ENCODE results near the gene B3GNT8. TPM values are rescaled to one million over a fixed set of nuclear protein-coding genes. Genes with fewer than 3 reads are reported as not detected.
"Not testable (repeated sequence)": the region's sequence is repeated elsewhere in the genome, so short reads cannot be mapped to it uniquely, and the experiment has no call there.

Gene B3GNT8
- total RNA-seq, 2 donors from 2014 or later, result 28.7 to 94.9 TPM

- DNase-seq (no peak), ATAC-seq (no peak)
- intact Hi-C loops (cut with DNase I, micrococcal nuclease), result no loop called here
Measured at GRCh38 chr19:41401483-41401882, 25.7 kb downstream of the B3GNT8 start.

DNA sequence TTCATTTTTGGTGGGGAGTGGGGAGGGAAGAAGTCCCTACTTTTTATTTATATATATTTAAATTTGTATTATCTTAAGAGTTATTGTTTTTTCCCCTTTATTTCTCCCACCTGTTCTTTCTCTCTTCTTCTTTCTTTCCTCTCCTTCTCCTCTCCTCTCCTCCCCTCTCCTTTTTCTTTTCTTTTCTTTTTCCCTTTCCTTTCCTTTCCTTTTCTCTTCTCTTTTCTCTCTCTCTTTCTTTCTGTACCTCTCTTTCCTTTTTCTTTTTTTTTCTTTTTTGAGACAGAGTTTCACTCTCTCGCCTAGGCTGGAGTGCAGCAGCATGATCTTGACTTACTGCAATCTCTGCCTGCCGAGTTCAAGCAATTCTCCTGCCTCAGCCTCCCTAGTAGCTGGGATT is 27.6 kb downstream of the B3GNT8 start:
- intact Hi-C loops (cut with DNase I, micrococcal nuclease), result no loop called here
- no peak for ATAC-seq
- DNase-seq, result no peak

DNA sequence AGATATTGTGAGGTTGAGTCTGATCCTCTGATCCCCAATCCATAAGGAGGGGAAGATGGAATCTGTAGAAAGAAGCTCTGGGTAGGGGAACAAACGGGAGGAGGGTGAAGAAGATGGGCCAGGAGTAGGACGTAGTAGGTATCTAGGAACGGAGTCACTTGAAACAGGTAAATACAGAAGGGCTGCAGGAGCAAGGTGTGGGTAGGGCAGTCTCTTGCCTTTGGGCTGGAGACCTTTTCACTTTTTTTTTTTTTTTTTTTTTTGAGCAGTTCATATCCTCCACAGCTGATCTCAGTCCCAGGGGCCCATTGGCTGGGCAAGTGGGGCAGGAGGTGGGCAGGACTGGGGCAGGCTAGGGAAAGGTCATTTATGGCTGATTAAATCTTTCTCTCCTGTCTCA is 28.1 kb downstream of the B3GNT8 start:
- no peak for DNase-seq
- intact Hi-C loops (cut with DNase I, micrococcal nuclease), result no loop called here
- ATAC-seq, result no peak

- ATAC-seq (no peak), DNase-seq (no peak)
- intact Hi-C loops (cut with DNase I, micrococcal nuclease), result no loop called here
Measured at GRCh38 chr19:41398598-41398997, 28.6 kb downstream of the B3GNT8 start.

DNA sequence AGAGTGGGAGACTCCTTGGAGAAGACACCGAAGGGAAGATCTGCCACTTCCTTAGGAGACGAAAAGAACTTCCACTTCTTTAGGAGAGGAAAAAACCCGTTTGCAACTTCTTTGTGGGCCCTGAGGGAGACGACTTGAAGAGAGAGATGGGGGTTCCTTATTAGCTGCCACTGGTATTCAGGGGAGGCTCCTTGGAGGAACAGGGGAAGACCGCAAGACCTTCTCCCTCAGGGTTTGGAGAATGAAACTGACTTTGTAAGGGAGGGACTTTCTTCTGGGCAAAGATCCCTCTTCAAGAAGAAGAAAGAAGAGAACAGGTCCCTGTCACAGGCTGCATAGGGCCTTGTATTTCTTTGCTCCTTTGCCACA is 29.1 kb downstream of the B3GNT8 start:
- no peak for ATAC-seq
- no peak for DNase-seq
- intact Hi-C loops (cut with DNase I, micrococcal nuclease), result no loop called here

GRCh38 chr19:41397086-41398049 is 29.8 kb downstream of the B3GNT8 start, which contains the start of the genes BCKDHA and EXOSC5:
Gene BCKDHA, plus strand, starts transcription at chr19:41397818. Its CDS starts 10 bp downstream, at chr19:41397828.
Gene EXOSC5, minus strand, starts transcription at chr19:41397359. Its CDS starts 31 bp downstream, at chr19:41397328.
- intact Hi-C loops (cut with DNase I, micrococcal nuclease), result no loop called here
- peak; percentile 100 for DNase-seq
- peak; percentile 99 for ATAC-seq

DNA sequence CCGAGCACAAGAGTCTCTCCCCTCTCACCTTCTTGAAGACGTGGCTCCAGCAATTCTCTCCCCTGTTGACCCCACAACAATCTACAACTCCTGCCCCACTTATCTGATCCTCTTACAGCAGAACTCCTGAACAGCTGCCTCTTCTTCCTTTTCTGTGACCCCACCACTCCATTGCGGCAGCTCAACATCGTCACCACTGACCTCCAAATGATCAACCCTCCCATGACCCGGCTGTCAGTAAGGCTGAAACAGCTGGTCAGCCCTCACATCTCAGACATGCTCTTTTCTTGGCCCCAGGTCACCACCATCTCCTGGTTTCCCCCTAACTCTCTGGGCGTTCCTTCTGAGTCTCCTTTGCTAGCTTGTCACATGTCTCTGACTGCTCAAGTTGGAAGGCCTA is 31.8 kb downstream of the B3GNT8 start:
- intact Hi-C loops (cut with DNase I, micrococcal nuclease), result no loop called here
- DNase-seq, result no peak
- ATAC-seq, result no peak

- intact Hi-C loops (cut with DNase I, micrococcal nuclease), result no loop called here
- ATAC-seq (no peak), DNase-seq (no peak)
Measured at GRCh38 chr19:41392775-41393174, 34.4 kb downstream of the B3GNT8 start.

- DNase-seq (no peak), ATAC-seq (no peak)
- intact Hi-C loops (cut with DNase I, micrococcal nuclease), result no loop called here
Measured at GRCh38 chr19:41391618-41392017, 35.6 kb downstream of the B3GNT8 start.

DNA sequence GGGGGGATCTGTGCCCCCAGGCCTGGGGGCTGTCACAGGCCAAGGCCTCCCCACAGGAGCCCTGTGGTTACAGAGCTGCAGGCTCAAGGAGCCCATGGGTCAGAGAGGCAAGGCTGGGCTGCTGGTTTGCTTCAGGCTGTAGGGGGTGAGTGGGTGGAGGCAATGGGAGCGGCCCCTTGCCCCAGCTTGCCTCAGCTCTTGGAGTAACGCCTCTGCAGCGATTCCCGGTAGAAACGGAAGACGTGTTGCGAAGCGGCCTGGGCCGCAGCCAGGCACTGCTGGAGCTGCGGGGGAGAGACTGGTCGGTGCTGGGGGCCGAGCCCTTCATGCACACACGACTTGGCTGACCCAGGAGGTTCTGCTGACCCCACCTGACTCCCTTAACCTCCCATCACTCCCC is 40.7 kb downstream of the B3GNT8 start:
- intact Hi-C loops (cut with DNase I, micrococcal nuclease), result no loop called here
- no peak for ATAC-seq
- no peak for DNase-seq

DNA sequence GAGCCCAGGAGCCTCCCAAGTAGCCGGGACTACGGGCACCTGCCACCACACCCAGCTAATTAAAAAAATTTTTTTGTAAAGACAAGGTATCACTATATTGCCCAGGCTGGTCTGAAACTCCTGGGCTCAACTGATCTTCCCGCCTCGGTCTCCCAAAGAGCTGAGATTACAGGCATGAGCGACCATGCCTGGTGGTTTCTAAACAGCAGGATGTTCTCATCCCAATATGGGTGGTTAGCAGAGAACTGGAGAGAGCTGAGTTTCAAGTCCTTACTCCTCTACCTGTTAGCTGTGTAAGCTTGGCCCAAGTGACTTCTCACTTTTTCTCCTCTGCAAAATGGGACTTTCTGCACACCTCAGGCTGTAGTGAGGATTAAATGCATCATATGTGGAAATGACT is 42.8 kb downstream of the B3GNT8 start:
- DNase-seq (no peak), ATAC-seq (no peak)
- intact Hi-C loops (cut with DNase I, micrococcal nuclease), result no loop called here

- DNase-seq; ATAC-seq; intact Hi-C loops (cut with DNase I, micrococcal nuclease): not testable (repeated sequence)
Measured at GRCh38 chr19:41381536-41381935, 45.6 kb downstream of the B3GNT8 start.

DNA sequence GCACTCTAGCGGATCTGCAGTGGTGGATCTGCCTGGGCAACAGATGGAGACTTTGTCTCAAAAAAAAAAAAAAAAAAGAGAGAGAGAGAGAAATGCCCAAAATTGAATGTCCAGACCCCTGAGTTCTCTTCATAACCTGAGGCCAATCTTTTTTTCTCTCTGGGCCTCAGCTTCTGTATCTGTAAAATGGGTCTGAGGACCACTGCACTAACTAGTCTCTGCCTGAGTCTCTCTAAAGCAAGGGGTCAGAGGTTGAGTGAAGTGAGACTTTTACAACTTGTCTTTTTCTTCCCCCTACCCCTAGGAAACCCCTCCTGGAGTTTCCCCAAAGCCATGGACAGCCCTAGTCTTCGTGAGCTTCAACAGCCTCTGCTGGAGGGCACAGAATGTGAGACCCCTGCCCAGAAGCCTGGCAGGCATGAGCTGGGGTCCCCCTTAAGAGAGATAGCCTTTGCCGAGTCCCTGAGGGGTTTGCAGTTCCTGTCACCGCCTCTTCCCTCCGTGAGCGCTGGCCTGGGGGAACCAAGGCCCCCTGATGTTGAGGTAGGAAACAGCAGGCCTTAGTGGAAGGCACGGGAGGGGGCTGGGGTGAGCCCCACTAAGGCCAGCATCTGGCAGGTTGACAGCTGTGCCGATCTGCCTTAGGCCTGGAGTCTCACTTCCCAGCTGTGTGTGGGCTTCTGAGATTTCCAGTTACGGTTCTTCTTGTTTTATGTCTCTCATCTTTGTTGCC is 49.0 kb downstream of the B3GNT8 start:
- ATAC-seq (no peak), DNase-seq (no peak)
- intact Hi-C loops (cut with DNase I, micrococcal nuclease), result no loop called here

- no peak for DNase-seq
- intact Hi-C loops (cut with DNase I, micrococcal nuclease), result no loop called here
- ATAC-seq, result peak; percentile 18
Measured at GRCh38 chr19:41376998-41377365, 50.2 kb downstream of the B3GNT8 start.

DNA sequence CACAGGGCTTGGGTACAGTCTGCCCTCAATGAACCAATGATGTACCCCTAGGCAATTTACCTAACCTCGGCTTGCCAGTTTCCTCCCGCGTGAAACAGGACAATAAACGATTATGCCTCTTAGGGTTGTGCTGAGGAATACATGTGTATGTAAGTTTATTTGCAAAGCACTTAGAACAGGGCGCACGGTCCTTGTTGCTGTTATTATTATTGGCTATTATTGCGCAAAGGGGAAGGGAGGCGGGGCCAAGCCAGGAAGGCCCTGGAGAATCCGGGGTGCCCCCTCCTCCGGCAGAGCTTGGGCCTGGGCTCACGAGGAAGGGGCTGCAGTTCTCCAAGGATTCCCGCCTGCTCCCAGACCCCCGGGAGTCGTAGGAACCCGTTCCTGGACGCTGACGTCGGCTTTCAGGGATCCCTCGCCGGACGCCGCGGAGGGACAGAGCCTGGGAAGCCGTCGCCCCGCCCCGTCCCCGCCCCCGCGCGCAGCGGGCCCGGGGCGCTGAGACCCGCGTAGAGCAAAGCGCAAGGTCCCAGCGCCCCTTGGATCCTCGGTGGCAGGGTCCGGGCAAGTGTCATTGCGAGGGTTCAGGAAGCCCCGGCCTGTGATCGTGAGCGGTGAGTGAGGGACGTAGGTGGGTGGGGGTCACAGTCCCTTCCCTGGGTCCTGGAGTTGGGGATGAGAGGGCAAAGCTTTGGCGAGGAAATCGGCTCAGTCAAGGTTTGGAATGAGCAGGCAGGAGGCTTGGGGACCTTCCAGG is 50.8 kb downstream of the B3GNT8 start, which contains the start of gene TMEM91:
Gene TMEM91 (plus strand): TSS at position 293 of the 757 bp plus-strand sequence. CDS start 1,777 bp downstream, outside the sequence.
- peak; percentile 58 for ATAC-seq
- intact Hi-C loops (cut with DNase I, micrococcal nuclease), result no loop called here

More for the DNA sequence above, 50.8 kb downstream of the B3GNT8 start, which contains the start of gene TMEM91:
- DNase-seq, result peak; percentile 36 to 51

All from left colon (tissue), 2 donors.